Activated T-cell treated with anti-CD3 and anti-CD28 coated beads, Interleukin-2, amount 50 U/mL, for 72 hours (primary cell): ENCODE data around the gene ADCYAP1. TPM values are rescaled to one million over a fixed set of nuclear protein-coding genes. Genes with fewer than 3 reads are reported as not detected.

Source experiments
- ATAC-seq, 2 donors: fragments of 150-1000 bp; cut with Tn5 transposase; replicated peaks in 1 of 2; 2 replicates each; pipeline ENCODE4 v1.10.0; 2021; ENCODE audit warnings: moderate library complexity in 2 of 2, mild to moderate bottlenecking in 1 of 2
- DNase-seq, 2 donors: peaks; one replicate each; pipeline ENCODE4 v3.0.0; 2021 to 2022; ENCODE audit warnings: mixed read lengths in 1 of 2
- H3K27ac Mint-ChIP-seq: one replicate; pipeline ENCODE4 v1.8.0; 2022; ENCODE audit warnings: mild to moderate bottlenecking, moderate library complexity, mixed read lengths
- H3K27me3 Mint-ChIP-seq: one replicate; pipeline ENCODE4 v1.8.0; 2022; ENCODE audit warnings: low read depth, mixed read lengths
- H3K36me3 Mint-ChIP-seq, 2 donors: one replicate each; pipeline ENCODE4 v1.8.0; 2022; ENCODE audit warnings: mixed read lengths in 2 of 2, mild to moderate bottlenecking in 1 of 2; ENCODE audit not compliant: insufficient read depth in 2 of 2
- H3K4me1 Mint-ChIP-seq: one replicate; pipeline ENCODE4 v1.8.0; 2022; ENCODE audit warnings: low read depth, mixed read lengths
- H3K4me3 Mint-ChIP-seq, 2 donors: one replicate each; pipeline ENCODE4 v1.8.0; 2022; ENCODE audit warnings: mild to moderate bottlenecking in 2 of 2, mixed read lengths in 2 of 2, moderate library complexity in 2 of 2
- H3K9me3 Mint-ChIP-seq, 2 donors: one replicate each; pipeline ENCODE4 v1.8.0; 2022; ENCODE audit warnings: mixed read lengths in 2 of 2
- total RNA-seq, 2 donors: library from RNA; stranded (reverse); gene quantifications; one replicate each; pipeline ENCODE4 v1.2.3, GENCODE V29; 2022

Gene ADCYAP1
- total RNA-seq, 2 donors from 2014 or later = not detected

DNA sequence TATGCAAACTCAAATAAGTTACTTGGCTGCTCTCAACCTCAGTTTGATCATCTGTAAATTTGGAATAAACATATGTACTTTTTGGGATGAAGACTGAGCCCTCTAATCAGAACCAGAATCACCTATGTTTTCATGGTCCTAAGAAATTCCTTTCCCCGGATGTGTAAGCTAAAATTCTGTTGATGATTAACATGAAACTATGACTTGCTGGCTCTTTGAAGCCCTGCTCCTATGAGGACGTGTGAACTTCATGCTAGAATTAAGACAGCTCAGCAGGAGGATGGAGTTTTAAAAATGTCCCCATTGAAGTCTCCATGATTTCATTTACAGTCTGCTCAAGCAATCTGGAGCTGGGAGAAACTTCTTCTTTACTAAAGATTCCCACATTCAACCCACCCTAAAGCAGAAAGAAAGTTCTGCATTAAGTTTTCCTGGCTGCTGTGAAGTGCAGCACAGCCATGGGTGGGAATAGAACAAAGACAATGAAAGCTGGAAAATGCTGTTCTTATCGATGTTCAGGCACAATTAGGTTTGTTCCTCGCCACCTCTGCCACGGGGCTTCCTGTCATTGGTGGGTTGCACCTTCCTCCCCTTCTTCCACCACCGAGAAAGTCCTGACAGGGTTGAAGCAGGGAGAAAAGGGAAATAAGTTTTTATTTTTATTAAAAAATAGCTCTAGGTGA is 50.9 kb downstream of the ADCYAP1 start:
- DNase-seq (no peak), ATAC-seq (no peak)
- Mint-ChIP-seq H3K9me3 (no peaks in the 10 kb centered on the region), H3K36me3 (no peaks in the 10 kb centered on the region), H3K4me1 (no peaks in the 10 kb centered on the region), H3K4me3 (no peak overlapping the region), H3K27me3 (peaks cover 20% of the 10 kb centered on the region), H3K27ac (no peak overlapping the region)

DNA sequence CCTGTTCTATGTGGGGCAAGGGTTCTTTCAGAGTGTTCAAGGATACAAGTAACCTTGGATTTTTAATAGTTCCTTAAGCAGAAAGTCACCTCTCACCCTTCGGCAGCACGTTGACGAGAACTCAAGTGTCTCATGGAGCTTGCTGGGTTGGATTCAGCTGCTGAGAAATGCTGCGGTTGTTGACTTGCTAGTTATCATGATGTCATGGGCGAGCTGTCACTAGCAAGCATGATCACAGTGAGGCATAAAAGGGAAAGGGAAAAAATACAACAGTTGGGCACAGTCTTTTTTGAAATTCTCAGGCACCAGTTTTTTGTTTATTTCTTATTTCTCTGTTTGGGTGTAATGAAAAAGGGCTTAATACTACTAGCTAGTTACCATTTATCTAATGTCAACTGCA is 53.2 kb downstream of the ADCYAP1 start:
- ATAC-seq = no peak
- Mint-ChIP-seq H3K4me1 (peaks cover 5% of the 10 kb centered on the region), H3K27me3 (peaks cover 29% of the 10 kb centered on the region), H3K36me3 (no peaks in the 10 kb centered on the region), H3K27ac (no peak overlapping the region), H3K4me3 (no peak overlapping the region), H3K9me3 (no peaks in the 10 kb centered on the region)
- no peak for DNase-seq

DNA sequence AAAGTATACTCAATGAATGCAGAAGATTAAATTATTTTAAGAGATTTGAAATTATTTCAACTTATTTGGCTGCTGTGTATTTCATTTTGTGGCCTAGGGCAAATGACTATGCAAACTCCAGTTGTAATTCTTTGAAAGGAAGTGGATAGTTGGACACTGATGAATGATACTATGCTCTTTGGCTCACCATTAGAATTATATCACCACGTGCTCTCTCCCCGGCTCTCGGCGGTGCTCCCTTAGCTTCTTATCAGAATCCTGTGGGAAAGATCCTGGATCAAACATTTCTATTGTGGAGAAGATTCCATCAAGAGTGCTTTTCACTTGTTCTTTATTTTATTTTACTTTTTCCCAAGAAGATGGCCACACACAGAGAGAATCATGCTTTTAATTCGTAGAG is 55.2 kb downstream of the ADCYAP1 start:
- Mint-ChIP-seq H3K4me1 (peaks cover 5% of the 10 kb centered on the region), H3K36me3 (no peaks in the 10 kb centered on the region), H3K4me3 (no peak overlapping the region), H3K27me3 (peaks cover 42% of the 10 kb centered on the region), H3K27ac (no peak overlapping the region), H3K9me3 (no peaks in the 10 kb centered on the region)
- ATAC-seq (no peak), DNase-seq (no peak)

Other genes starting within 250 kb of the ADCYAP1 start
- gene TYMS, start 247.2 kb upstream of the ADCYAP1 start, total RNA-seq = 100 to 1,000 TPM; 163 to 236 TPM
- gene ENOSF1, start 192.2 kb upstream of the ADCYAP1 start, total RNA-seq = 10 to 100 TPM; 62.0 to 65.1 TPM
- 10 to 100 TPM; 15.3 to 22.5 TPM for gene YES1, start 92.6 kb upstream of the ADCYAP1 start, total RNA-seq